IPS-18a (cell line): Measurements from ENCODE around the gene AFDN.

Experiments
- H3K27ac ChIP-seq: one replicate; pipeline ENCODE4 v1.5.1; 2013; ENCODE audit warnings: low read length
- H3K27me3 ChIP-seq: one replicate; pipeline ENCODE4 v1.6.1; 2013; ENCODE audit warnings: mild to moderate bottlenecking, low read length; ENCODE audit not compliant: control insufficient read depth, insufficient read depth
- H3K36me3 ChIP-seq: one replicate; pipeline ENCODE4 v1.6.1; 2013; ENCODE audit warnings: low read depth, low read length; ENCODE audit not compliant: control insufficient read depth
- H3K4me1 ChIP-seq: one replicate; pipeline ENCODE4 v1.6.1; 2013; ENCODE audit warnings: low read depth, low read length; ENCODE audit not compliant: control insufficient read depth
- H3K4me3 ChIP-seq: one replicate; pipeline ENCODE4 v1.5.1; 2013; ENCODE audit warnings: low read length
- H3K9ac ChIP-seq: one replicate; pipeline ENCODE4 v1.6.1; 2013; ENCODE audit warnings: mild to moderate bottlenecking, low read length, moderate library complexity
- H3K9me3 ChIP-seq: one replicate; pipeline ENCODE4 v1.6.1; 2013; ENCODE audit warnings: low read depth, low read length; ENCODE audit not compliant: control insufficient read depth

AFDN gene

DNA sequence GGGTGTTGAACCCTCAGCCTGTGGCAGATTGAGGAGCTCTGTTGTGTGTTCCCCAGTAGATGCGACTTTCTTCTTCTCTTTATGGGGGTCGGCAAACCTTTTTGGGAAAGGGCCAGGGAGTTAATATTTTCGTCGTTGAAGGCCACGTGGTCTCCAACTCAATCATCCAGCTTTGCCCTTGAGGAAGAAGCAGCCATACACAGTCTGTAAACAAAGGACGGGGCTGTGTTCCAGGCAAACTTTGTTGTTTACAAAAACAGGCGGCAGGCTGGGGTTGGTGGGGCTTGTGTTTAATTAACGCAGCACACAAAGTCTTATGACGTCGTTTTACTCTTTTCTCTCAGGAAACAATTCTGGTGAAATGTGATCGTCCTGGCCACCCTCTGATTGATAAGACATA lies 190.9 kb downstream of the AFDN start:
- Histone ChIP-seq H3K27ac (no peak overlapping the region), H3K4me3 (no peak overlapping the region), H3K9ac (no peak overlapping the region), H3K4me1 (no peaks in the 10 kb centered on the region), H3K9me3 (no peaks in the 10 kb centered on the region), H3K36me3 (no peaks in the 10 kb centered on the region), H3K27me3 (no peaks in the 10 kb centered on the region)

DNA sequence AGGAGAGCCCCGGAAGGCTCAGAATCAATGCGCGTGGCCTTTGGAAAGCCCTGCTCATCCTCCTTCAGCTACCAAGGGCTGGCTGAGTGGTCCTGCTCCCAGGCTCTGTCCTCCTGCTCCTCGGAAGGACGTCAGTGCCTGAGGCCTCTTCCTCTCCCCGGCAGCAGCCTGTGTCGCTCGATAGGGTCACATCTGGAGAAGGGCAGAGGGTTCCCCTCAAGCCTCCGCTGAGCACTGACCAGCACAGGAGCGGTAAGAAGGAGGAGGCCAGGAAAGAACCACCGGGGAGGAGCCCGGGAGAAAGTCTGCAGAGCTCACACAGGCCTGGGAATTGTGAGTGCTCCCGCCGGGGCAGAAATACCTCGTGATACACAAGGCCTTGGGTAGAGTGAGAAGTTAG lies 192.0 kb downstream of the AFDN start:
- no peaks in the 10 kb centered on the region for H3K36me3 ChIP-seq
- no peaks in the 10 kb centered on the region for H3K4me1 ChIP-seq
- H3K27me3 ChIP-seq: no peaks in the 10 kb centered on the region
- H3K4me3 ChIP-seq: no peak overlapping the region
- no peak overlapping the region for H3K27ac ChIP-seq
- no peaks in the 10 kb centered on the region for H3K9me3 ChIP-seq
- no peak overlapping the region for H3K9ac ChIP-seq

DNA sequence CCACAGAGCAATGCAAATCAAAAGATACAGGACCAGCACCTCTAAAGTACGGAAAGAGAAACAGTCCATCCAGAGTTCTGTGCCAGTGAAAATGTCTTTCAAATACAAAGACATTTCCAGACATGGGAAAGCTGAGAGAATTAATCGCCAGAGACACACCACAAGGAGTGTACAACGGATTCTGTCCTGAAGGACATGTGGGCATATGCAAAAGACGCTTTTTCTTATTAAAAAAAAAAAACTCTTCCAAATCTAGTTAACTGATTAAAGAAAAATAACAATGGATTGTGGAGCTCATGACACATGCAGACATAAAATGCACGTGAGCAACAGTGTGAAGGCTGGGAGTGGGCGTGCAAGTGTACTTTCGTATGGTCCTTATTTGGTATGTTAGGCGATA lies 193.5 kb downstream of the AFDN start:
- Histone ChIP-seq H3K36me3 (no peaks in the 10 kb centered on the region), H3K4me3 (no peak overlapping the region), H3K27me3 (no peaks in the 10 kb centered on the region), H3K27ac (no peak overlapping the region), H3K9me3 (no peaks in the 10 kb centered on the region), H3K4me1 (no peaks in the 10 kb centered on the region), H3K9ac (no peak overlapping the region)

DNA sequence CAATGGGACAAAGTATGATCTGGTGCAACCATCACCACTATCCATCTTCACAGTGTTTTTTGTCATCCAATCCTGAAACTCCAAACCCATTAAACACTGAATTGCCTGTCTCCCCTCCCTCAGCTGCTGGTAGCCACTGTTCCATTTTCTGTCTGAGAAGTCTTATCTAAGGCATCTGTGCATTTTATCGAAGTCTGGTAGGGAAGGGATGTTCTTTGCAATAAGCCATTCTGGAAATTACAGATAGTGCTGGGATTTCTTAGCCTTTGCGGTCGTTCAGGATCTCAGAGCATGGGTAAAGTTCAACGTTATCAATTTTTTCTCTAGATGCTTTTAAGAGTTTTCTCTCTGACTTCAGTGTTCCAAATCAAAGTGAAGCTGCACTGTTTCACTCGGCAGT lies 194.9 kb downstream of the AFDN start:
- H3K27ac ChIP-seq: no peak overlapping the region
- no peaks in the 10 kb centered on the region for H3K36me3 ChIP-seq
- no peaks in the 10 kb centered on the region for H3K4me1 ChIP-seq

More for the DNA sequence above, 194.9 kb downstream of the AFDN start:
- Histone ChIP-seq H3K9ac (no peak overlapping the region), H3K4me3 (no peak overlapping the region), H3K9me3 (no peaks in the 10 kb centered on the region), H3K27me3 (no peaks in the 10 kb centered on the region)
